Effector memory CD8-positive, alpha-beta T cell (primary cell): Measurements from ENCODE around the gene LAG3.
A peak's percentile ranks its signal among the peaks of the same experiment; 100 is the strongest.

ENCODE experiments used
- ATAC-seq: fragments of 150-1000 bp; cut with Tn5 transposase; replicated peaks from 2 replicates; pipeline ENCODE4 v1.10.0; 2021; ENCODE audit warnings: mild to moderate bottlenecking, moderate library complexity
- DNase-seq, 3 experiments: peaks; one replicate each; pipeline ENCODE4 v3.0.0; 2021
- H3K27ac Mint-ChIP-seq, 2 donors: one replicate each; pipeline ENCODE4 v1.8.0; 2022; ENCODE audit warnings: mild to moderate bottlenecking in 2 of 2, mixed read lengths in 2 of 2, moderate library complexity in 2 of 2
- H3K27me3 Mint-ChIP-seq, 2 donors: one replicate each; pipeline ENCODE4 v1.8.0; 2022; ENCODE audit warnings: mixed read lengths in 2 of 2
- H3K36me3 Mint-ChIP-seq: one replicate; pipeline ENCODE4 v1.8.0; 2022; ENCODE audit warnings: mild to moderate bottlenecking, moderate library complexity, mixed read lengths; ENCODE audit not compliant: insufficient read depth
- H3K4me1 Mint-ChIP-seq, 2 donors: one replicate each; pipeline ENCODE4 v1.8.0; 2022; ENCODE audit warnings: low read depth in 2 of 2, mixed read lengths in 2 of 2
- H3K4me3 Mint-ChIP-seq, 2 donors: one replicate each; pipeline ENCODE4 v1.8.0; 2022; ENCODE audit warnings: mild to moderate bottlenecking in 2 of 2, mixed read lengths in 2 of 2, moderate library complexity in 2 of 2
- H3K9me3 Mint-ChIP-seq, 2 donors: one replicate each; pipeline ENCODE4 v1.8.0; 2022; ENCODE audit warnings: mixed read lengths in 2 of 2

LAG3 gene

DNA sequence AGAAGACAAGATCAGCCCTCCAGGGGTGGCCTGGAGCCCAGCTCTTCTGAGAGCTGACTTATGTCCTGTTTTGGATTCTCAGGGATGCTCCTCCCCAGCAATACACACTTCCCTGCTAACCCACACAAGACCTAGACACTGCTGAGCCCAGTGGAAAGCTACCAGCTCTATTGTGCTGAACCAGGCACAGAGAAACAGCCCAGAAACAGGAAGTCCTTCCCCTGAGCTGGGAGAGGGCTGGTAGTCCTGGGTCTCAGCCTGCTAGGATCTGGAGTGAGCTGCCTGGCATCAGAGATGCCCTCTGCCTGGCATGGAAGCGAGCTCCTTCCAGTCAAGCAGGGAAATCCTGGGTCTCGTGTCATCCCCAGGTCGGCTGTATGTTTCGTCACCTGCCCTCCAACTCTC is 1.2 kb upstream of the LAG3 start:
- DNase-seq (no peak), ATAC-seq (no peak)
- peaks cover 60 to 61% of the 10 kb centered on the region in 2 donors for H3K4me1 Mint-ChIP-seq
- H3K27me3 Mint-ChIP-seq = peaks cover 0 to 17% of the 10 kb centered on the region in 2 donors
- H3K27ac Mint-ChIP-seq = peak overlapping the region; percentile 38 to 91
- H3K36me3 Mint-ChIP-seq = peaks cover 31% of the 10 kb centered on the region
- H3K9me3 Mint-ChIP-seq = no peaks in the 10 kb centered on the region
- no peak overlapping the region for H3K4me3 Mint-ChIP-seq

DNA sequence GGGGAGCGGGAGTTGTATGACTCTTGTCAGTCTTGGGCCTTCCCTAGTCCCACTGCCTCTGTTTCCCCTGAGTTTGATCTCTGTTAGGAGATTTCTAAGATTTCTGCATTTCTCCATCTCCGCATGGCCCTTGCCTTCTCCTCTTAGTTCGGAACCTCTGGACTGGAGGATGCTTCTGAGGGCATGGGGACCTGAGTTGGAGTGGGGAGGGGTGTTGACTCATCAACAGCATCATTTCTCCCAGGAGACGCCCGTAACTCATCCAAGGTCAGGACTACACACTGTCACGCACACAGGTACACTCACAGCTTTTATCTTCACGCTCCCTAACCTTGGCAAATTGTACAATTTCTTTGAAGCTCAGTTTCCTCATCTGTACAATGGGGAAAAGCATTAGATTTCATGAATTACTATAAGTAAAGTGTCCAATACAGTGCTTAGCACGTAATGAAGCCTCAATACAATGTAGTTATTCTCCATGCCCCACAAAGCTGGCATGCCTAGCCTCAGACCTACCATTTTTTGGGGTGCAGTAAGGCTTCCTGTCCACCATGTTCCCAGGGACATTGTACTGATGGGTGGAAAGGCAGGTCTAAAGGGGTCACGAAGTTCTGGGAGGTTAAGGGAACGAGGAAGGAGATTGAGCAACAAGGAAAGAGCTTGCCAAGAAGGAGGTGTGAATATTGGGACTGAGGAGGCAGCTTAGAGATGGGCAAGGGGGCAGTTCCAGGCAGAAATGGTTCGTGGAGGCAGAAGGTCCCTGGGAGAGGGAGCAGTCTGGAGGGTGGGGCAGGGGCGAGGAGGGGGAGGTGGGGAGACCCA is 600 bp upstream of the LAG3 start:
- Mint-ChIP-seq H3K27ac (peak overlapping the region; percentile 91), H3K9me3 (no peaks in the 10 kb centered on the region), H3K4me1 (peaks cover 62 to 67% of the 10 kb centered on the region in 2 donors), H3K36me3 (peaks cover 31% of the 10 kb centered on the region), H3K4me3 (peak overlapping the region; percentile 89 to 90), H3K27me3 (peaks cover 0 to 17% of the 10 kb centered on the region in 2 donors)
- DNase-seq (no peak), ATAC-seq (no peak)

DNA sequence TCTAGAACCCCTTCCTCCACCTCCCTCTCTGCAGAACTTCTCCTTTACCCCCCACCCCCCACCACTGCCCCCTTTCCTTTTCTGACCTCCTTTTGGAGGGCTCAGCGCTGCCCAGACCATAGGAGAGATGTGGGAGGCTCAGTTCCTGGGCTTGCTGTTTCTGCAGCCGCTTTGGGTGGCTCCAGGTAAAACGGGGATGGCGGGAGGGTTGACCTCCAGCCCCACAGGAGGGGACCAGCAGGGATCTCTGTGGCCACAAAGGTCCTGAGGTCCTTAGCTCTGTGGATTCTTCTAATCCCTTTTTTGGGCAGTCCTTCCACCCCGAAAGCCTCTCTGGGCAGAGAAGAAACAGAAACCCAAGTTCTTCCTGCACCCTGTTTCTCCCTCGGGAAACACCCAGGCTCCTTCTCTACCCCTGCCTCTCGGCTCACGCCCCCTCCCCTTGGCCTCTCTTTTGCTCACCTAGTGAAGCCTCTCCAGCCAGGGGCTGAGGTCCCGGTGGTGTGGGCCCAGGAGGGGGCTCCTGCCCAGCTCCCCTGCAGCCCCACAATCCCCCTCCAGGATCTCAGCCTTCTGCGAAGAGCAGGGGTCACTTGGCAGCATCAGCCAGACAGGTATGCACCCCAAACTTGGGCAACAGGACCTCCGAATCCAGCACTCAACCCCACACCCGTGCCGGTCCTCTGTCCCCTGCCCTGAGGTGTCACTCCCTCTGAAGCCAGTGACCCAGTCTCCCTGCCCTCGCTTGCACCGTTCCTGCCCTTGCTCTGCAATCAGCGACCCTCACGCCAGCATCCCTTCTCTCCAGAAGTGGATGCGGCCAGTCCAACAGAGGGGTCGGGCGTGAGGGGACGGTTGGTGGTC is 638 bp downstream of the LAG3 start:
- peaks cover 25% of the 10 kb centered on the region for H3K36me3 Mint-ChIP-seq
- ATAC-seq (no peak), DNase-seq (no peak)
- H3K27ac Mint-ChIP-seq = peak overlapping the region; percentile 91 to 92
- peaks cover 0 to 8% of the 10 kb centered on the region in 2 donors for H3K27me3 Mint-ChIP-seq
- H3K9me3 Mint-ChIP-seq = no peaks in the 10 kb centered on the region
- peaks cover 52 to 58% of the 10 kb centered on the region in 2 donors for H3K4me1 Mint-ChIP-seq
- peak overlapping the region; percentile 89 to 90 for H3K4me3 Mint-ChIP-seq

DNA sequence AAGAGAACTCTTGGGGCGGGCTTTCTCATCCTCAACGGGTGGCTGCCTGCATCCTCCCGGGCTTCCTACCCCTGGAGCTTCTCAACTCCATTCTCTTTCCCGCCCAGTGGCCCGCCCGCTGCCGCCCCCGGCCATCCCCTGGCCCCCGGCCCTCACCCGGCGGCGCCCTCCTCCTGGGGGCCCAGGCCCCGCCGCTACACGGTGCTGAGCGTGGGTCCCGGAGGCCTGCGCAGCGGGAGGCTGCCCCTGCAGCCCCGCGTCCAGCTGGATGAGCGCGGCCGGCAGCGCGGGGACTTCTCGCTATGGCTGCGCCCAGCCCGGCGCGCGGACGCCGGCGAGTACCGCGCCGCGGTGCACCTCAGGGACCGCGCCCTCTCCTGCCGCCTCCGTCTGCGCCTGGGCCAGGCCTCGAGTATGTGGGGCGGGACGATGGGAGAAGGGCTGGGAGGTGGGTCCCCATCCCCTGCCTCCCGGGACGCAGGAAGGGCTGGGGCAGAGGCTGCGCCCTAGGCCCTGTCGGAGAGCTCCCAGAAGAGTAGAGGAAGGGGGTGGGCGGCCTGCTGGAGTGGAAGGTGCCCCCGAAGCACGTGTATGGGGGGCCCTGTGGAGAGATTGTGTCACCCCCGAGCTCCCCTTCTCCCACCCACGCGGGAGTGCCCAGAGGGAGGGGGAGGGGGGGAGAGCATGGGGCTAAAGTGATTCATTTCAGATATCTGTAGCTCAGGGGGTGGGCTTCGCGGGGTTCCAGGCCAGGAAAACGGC is 1.5 kb downstream of the LAG3 start:
- DNase-seq (no peak), ATAC-seq (peak; percentile 19)
- Mint-ChIP-seq H3K36me3 (peaks cover 27% of the 10 kb centered on the region), H3K27me3 (no peaks in the 10 kb centered on the region), H3K4me3 (peak overlapping the region; percentile 89 to 90), H3K9me3 (no peaks in the 10 kb centered on the region), H3K4me1 (peaks cover 51 to 63% of the 10 kb centered on the region in 2 donors), H3K27ac (peak overlapping the region; percentile 91 to 92)

DNA sequence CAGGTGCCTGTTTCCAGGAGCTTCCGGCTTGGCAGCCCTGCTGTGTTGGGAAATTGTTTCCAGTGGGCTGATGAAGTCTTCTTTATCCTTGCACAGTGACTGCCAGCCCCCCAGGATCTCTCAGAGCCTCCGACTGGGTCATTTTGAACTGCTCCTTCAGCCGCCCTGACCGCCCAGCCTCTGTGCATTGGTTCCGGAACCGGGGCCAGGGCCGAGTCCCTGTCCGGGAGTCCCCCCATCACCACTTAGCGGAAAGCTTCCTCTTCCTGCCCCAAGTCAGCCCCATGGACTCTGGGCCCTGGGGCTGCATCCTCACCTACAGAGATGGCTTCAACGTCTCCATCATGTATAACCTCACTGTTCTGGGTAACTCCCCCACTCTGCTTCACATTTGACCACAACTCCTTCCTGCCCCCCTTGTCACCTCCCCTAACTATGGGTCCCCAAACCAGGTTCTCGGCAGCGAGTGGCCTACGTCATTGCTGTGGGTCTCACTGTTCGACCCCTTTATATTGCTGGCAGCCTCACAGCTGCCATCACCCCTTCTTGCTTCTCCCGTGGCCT is 2.3 kb downstream of the LAG3 start:
- H3K27ac Mint-ChIP-seq = peak overlapping the region; percentile 91 to 92
- H3K4me1 Mint-ChIP-seq = peaks cover 54 to 64% of the 10 kb centered on the region in 2 donors
- H3K27me3 Mint-ChIP-seq = no peaks in the 10 kb centered on the region
- H3K36me3 Mint-ChIP-seq = peaks cover 28% of the 10 kb centered on the region
- H3K9me3 Mint-ChIP-seq = no peaks in the 10 kb centered on the region
- DNase-seq (peak; percentile 64 to 68 (median 66)), ATAC-seq (peak; percentile 81)
- peak overlapping the region; percentile 89 to 90 for H3K4me3 Mint-ChIP-seq

DNA sequence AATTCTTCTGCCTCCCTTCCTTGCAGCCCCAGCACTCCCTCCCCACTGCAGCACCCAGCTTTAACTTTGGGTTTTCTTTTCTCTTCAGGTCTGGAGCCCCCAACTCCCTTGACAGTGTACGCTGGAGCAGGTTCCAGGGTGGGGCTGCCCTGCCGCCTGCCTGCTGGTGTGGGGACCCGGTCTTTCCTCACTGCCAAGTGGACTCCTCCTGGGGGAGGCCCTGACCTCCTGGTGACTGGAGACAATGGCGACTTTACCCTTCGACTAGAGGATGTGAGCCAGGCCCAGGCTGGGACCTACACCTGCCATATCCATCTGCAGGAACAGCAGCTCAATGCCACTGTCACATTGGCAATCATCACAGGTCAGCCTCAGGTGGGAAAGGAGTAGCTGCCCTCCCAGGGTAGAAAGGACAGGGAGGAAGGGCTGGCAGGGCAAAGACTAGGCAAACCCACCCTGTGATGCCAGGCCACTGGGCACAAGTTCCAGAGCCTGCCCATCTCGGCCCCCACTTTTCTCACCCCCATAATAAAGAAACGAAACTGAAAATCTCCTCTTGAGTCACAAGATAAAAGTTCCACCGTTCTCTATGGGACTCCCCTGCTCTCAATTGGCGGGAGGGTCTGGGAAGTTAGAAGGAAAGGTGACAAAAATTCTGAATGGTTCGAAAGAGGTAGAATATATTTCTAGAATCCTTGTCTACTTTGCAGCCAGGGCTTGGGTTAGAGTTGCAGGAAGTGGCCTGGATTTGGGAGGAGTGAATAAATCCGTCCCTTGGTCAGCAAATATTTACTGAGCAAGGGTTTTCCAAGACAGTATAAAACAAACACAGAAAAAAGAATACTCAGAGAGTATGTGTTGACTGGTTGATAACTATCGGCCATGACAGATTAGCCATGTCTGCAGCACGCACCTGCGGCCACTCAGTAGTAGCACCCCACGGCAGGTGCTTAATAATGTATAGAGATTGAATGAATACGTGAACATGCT is 3.2 kb downstream of the LAG3 start:
- Mint-ChIP-seq H3K36me3 (peaks cover 24% of the 10 kb centered on the region), H3K27ac (peak overlapping the region; percentile 91 to 92), H3K9me3 (no peaks in the 10 kb centered on the region), H3K4me3 (peak overlapping the region; percentile 89 to 90), H3K27me3 (no peaks in the 10 kb centered on the region), H3K4me1 (peaks cover 50 to 64% of the 10 kb centered on the region in 2 donors)
- ATAC-seq (peak; percentile 0), DNase-seq (no peak)

DNA sequence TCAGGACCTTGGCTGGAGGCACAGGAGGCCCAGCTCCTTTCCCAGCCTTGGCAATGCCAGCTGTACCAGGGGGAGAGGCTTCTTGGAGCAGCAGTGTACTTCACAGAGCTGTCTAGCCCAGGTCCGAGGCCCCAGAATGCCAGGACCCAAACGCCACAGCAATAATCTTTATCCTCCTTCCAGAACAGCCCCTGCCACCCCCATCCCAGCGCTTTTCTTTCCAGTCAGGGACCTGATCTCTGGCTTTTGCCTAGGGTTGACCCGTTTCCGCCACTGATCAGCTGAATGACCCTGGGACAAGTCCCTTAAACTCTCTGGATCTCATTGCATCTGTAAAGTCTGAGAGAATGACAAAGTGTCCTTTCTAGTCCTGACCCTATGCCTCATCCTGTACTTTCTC is 5.1 kb downstream of the LAG3 start:
- ATAC-seq (no peak), DNase-seq (no peak)
- Mint-ChIP-seq H3K9me3 (no peaks in the 10 kb centered on the region), H3K36me3 (peaks cover 18% of the 10 kb centered on the region), H3K27me3 (no peaks in the 10 kb centered on the region), H3K27ac (peak overlapping the region; percentile 81 to 91), H3K4me1 (peaks cover 40 to 52% of the 10 kb centered on the region in 2 donors), H3K4me3 (no peak overlapping the region)

DNA sequence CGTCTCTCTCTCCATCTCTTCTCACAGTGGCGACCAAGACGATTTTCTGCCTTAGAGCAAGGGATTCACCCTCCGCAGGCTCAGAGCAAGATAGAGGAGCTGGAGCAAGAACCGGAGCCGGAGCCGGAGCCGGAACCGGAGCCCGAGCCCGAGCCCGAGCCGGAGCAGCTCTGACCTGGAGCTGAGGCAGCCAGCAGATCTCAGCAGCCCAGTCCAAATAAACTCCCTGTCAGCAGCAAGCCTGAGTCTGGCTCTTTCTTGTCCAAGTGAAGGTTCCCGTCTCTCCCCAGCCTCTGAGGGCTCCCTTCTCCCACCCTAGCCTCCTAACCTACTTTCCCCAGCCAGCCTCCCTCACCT is 5.9 kb downstream of the LAG3 start:
- H3K4me1 Mint-ChIP-seq = peaks cover 34 to 44% of the 10 kb centered on the region in 2 donors
- peak overlapping the region; percentile 82 to 86 for H3K4me3 Mint-ChIP-seq
- peaks cover 18% of the 10 kb centered on the region for H3K36me3 Mint-ChIP-seq
- peak overlapping the region; percentile 81 to 89 for H3K27ac Mint-ChIP-seq
- no peak for ATAC-seq
- H3K27me3 Mint-ChIP-seq = no peaks in the 10 kb centered on the region
- DNase-seq = no peak
- H3K9me3 Mint-ChIP-seq = no peaks in the 10 kb centered on the region

DNA sequence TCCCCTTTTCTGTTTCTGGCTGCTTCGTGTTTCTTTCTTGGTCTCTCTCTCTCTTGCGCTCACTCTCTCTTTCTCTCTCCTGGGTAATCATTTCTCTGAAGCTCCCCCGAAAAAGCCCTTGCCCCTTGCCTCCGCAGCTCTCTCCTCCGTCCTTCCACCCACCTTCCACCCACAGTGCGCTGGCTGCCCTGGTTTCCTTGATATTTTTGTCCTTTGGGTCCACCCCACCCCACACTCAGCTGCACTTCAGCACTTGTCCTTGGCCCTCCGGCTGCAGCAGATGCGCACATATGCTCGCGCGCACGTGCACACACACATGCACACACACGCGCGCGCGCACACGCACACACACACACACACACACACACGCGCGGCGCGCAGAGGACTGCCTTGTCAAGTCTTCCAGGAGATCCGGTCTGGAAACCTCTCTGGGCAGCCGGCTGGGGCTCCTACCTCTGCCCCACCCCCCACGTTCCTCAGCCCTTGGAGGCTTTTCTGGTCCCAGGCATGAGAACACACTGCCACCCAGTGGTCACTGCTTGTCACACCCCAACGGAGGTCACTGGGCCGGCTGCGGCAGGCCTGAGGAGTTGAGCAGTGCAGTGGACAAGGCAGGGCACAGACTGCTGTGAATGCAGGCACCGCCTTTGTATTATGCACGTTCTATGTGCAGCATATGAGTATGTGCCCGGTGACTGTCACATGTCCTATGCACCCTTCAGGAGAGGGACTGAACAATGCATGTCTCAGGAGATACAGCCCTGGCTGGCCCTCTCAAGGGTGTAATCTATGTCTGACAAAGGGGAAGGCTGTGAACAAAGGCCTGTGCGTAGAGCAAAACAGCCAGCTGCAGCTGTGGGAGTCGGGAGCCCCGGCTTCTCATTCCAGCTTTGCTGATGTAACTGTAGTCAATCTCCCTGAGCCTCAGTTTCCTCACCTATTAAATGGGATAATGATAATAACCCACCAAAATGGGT is 6.5 kb downstream of the LAG3 start:
- no peaks in the 10 kb centered on the region for H3K9me3 Mint-ChIP-seq
- ATAC-seq = peak; percentile 68
- DNase-seq = peak; percentile 85 to 88 (median 88)
- peaks cover 31 to 41% of the 10 kb centered on the region in 2 donors for H3K4me1 Mint-ChIP-seq
- H3K36me3 Mint-ChIP-seq = peaks cover 18% of the 10 kb centered on the region
- peak overlapping the region; percentile 87 to 89 for H3K27ac Mint-ChIP-seq
- peaks cover 0 to 6% of the 10 kb centered on the region in 2 donors for H3K27me3 Mint-ChIP-seq
- H3K4me3 Mint-ChIP-seq = peak overlapping the region; percentile 82 to 86

DNA sequence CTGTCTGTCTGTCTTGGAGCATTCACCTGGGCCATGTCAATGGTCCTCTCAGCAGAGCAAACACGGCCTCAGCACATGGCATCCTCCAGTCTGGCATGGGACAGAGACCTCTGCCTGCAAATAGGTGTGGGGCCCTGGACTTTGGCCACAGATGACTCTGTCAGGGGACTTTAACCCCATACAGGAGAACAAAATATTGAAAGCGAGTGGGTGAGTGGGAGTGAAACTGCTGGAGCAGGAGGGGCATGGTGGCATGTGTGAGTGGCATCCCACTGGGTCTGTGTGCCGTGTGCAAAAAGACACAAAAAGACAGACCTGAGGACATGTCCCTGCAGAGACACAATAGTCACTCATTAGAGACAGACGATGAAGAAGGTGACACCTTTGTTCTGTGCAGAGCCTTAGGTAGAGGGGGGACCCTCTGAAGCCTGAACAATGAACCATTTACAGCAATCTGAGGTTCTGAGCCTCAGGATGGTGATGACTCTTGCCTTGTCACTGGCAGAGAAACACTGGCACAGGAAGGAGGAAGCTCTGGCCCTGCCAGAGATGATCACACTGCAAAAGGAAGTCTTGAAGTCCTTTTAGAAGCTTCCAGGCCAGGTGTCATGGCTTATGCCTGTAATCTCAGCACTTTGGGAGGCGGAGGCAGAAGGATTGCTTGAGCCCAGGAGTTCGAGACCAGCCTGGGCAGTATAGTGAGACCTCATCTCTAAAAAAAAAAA is 7.5 kb downstream of the LAG3 start:
- H3K36me3 Mint-ChIP-seq = peaks cover 14% of the 10 kb centered on the region
- no peak overlapping the region for H3K4me3 Mint-ChIP-seq
- no peaks in the 10 kb centered on the region for H3K9me3 Mint-ChIP-seq
- H3K27ac Mint-ChIP-seq = no peak overlapping the region
- no peak for DNase-seq
- peaks cover 0 to 8% of the 10 kb centered on the region in 2 donors for H3K27me3 Mint-ChIP-seq
- H3K4me1 Mint-ChIP-seq = peaks cover 23 to 32% of the 10 kb centered on the region in 2 donors
- no peak for ATAC-seq

DNA sequence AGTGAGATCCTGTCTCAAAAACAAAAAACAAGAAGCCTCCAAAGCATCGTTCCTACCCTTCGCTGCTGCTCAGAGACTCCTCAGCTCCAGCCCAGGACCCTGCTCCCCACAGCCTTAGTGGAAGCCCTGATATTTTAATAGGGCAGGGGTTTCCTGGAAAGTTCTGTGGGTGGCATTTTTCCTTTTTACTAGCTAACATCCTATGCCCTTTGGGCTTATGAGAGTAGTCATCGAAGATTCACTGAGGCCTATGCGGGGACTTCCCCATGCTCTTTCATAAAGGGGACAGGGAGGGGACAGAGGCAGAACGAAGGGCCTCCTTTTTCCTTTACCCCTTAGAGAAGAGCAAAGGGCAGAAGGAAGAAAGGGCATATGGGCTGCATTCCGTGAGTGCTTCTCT is 8.3 kb downstream of the LAG3 start:
- H3K36me3 Mint-ChIP-seq = peaks cover 8% of the 10 kb centered on the region
- H3K27ac Mint-ChIP-seq = no peak overlapping the region
- H3K4me3 Mint-ChIP-seq = no peak overlapping the region
- H3K9me3 Mint-ChIP-seq = no peaks in the 10 kb centered on the region
- peaks cover 16 to 25% of the 10 kb centered on the region in 2 donors for H3K4me1 Mint-ChIP-seq
- no peak for DNase-seq
- no peak for ATAC-seq
- peaks cover 0 to 8% of the 10 kb centered on the region in 2 donors for H3K27me3 Mint-ChIP-seq
